GM12891 (cell line): ENCODE results near the gene UGGT1.

ENCODE experiments used
- PAX5 ChIP-seq: IDR thresholded peaks from 2 replicates; pipeline ENCODE4 v1.6.1; 2011; ENCODE audit warnings: low read length, moderate library complexity, mild to moderate bottlenecking; ENCODE audit not compliant: insufficient read depth, severe bottlenecking
- POLR2A ChIP-seq: IDR thresholded peaks from 2 replicates; pipeline ENCODE4 v1.6.1; 2011; ENCODE audit warnings: low read depth, low read length, control low read depth
- POLR2AphosphoS5 ChIP-seq: IDR thresholded peaks from 2 replicates; pipeline ENCODE4 v1.6.1; 2011; ENCODE audit warnings: low read depth, low read length, control low read depth
- POU2F2 ChIP-seq: IDR thresholded peaks from 2 replicates; pipeline ENCODE4 v1.6.1; 2011; ENCODE audit warnings: low read depth, mild to moderate bottlenecking, control low read depth, low read length, moderate library complexity
- SPI1 ChIP-seq: IDR thresholded peaks from 2 replicates; pipeline ENCODE4 v1.6.1; 2011; ENCODE audit warnings: low read depth, low read length, control low read depth
- TAF1 ChIP-seq: IDR thresholded peaks from 2 replicates; pipeline ENCODE4 v1.6.1; 2011; ENCODE audit warnings: low read depth, low read length, control low read depth

DNA sequence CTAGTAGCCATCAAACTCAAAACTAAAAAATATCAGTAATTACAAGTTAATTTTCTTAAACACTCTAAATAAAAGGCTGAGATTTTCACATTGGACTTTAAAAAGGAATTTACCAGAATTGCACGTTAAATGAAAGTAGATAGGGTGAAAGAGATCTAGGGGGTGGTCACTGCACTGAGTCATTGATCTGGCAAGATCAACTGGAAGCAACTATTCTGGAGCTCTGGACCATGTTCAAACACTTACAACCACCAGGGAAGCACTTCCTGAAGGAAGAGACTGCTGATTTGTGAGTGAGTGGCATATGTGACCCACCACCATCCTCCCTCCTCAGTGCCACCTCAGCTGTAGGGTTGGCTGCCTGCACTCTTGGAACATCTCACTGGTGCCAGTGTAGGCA is 111.8 kb downstream of the UGGT1 start:
- TF ChIP-seq POLR2A (no peak), POLR2AphosphoS5 (no peak), TAF1 (no peak), PAX5 (no peak), SPI1 (no peak), POU2F2 (no peak)
